ENCODE measurements around the gene NAA11.

The NAA11 gene

GRCh38 chr4:79325864-79326328 lies at the start of gene NAA11:
TSS of gene NAA11 (minus strand) at chr4:79326061. CDS start at chr4:79325877, 184 bp downstream.
- DNase-seq: no peak

- no peak for DNase-seq
These were observed 44.2 kb upstream of the NAA11 start for GRCh38 chr4:79370026-79370425.

- no peak for DNase-seq
These were observed 41.2 kb upstream of the NAA11 start for GRCh38 chr4:79367096-79367495.

GRCh38 chr4:79366422-79366821 lies 40.6 kb upstream of the NAA11 start:
- no peak for DNase-seq

- DNase-seq: no peak
These were observed 38.2 kb upstream of the NAA11 start for GRCh38 chr4:79364061-79364460.

GRCh38 chr4:79362626-79363025 lies 36.8 kb upstream of the NAA11 start:
- DNase-seq: no peak

GRCh38 chr4:79360006-79360405 lies 34.1 kb upstream of the NAA11 start:
- DNase-seq: no peak

GRCh38 chr4:79358438-79358837 lies 32.6 kb upstream of the NAA11 start:
- no peak for DNase-seq

GRCh38 chr4:79357365-79357764 lies 31.5 kb upstream of the NAA11 start:
- DNase-seq: no peak

GRCh38 chr4:79353075-79353474 lies 27.2 kb upstream of the NAA11 start:
- DNase-seq: no peak

- DNase-seq: no peak
These were observed 22.5 kb upstream of the NAA11 start for GRCh38 chr4:79348405-79348804.

- no peak for DNase-seq
These were observed 16.2 kb upstream of the NAA11 start for GRCh38 chr4:79341893-79342653.

- no peak for DNase-seq
These were observed 14.7 kb upstream of the NAA11 start for GRCh38 chr4:79340568-79340967.

- no peak for DNase-seq
These were observed 12.3 kb upstream of the NAA11 start for GRCh38 chr4:79338148-79338547.

- no peak for DNase-seq
These were observed 8.9 kb upstream of the NAA11 start for GRCh38 chr4:79334783-79335182.

GRCh38 chr4:79334341-79334740 lies 8.5 kb upstream of the NAA11 start:
- no peak for DNase-seq

GRCh38 chr4:79331126-79331876 lies 5.4 kb upstream of the NAA11 start:
- DNase-seq: no peak

GRCh38 chr4:79330720-79331119 lies 4.9 kb upstream of the NAA11 start:
- DNase-seq: no peak

- DNase-seq: no peak
These were observed 425 bp downstream of the NAA11 start for GRCh38 chr4:79325436-79325835.

- no peak for DNase-seq
These were observed 5.9 kb downstream of the NAA11 start for GRCh38 chr4:79319975-79320374.

GRCh38 chr4:79317711-79318110 lies 8.2 kb downstream of the NAA11 start:
- DNase-seq: no peak

- no peak for DNase-seq
These were observed 10.0 kb downstream of the NAA11 start for GRCh38 chr4:79315891-79316290.

GRCh38 chr4:79311279-79311678 lies 14.6 kb downstream of the NAA11 start:
- no peak for DNase-seq

- no peak for DNase-seq
These were observed 16.9 kb downstream of the NAA11 start for GRCh38 chr4:79308971-79309370.

Measured in CD4-positive, alpha-beta T cell treated with Interferon alpha-2 for 1 hour (primary cell).